Sigmoid colon (tissue), 4 donors: ENCODE data around the gene PPOX.

ENCODE experiments used
- EP300 ChIP-seq, 4 donors: sonication (generic); formaldehyde crosslinking; IDR thresholded peaks; one replicate each; pipeline ENCODE4 v1.6.1; 2017; ENCODE audit warnings: antibody characterized with exemption in 4 of 4
- POLR2A ChIP-seq, 2 donors: fragments of 450-650 bp; IDR thresholded peaks; one replicate each; pipeline ENCODE4 v1.6.1; 2016; ENCODE audit warnings: antibody characterized with exemption in 2 of 2, mild to moderate bottlenecking in 2 of 2, moderate library complexity in 2 of 2
- POLR2AphosphoS5 ChIP-seq, 4 donors: sonication (generic); formaldehyde crosslinking; IDR thresholded peaks; one replicate each; pipeline ENCODE4 v1.6.1; 2017; ENCODE audit warnings: antibody characterized with exemption in 4 of 4
- TF ChIP-seq, protein P1 (sequence below), 4 experiments: fragments of 450-650 bp in 3 of 4; fragments of 200-600 bp in 1 of 4; IDR thresholded peaks; one replicate each; pipeline ENCODE4 v1.5.1; 2016 to 2019; ENCODE audit warnings: antibody characterized with exemption in 4 of 4, mild to moderate bottlenecking in 3 of 4, moderate library complexity in 2 of 4

DNA sequence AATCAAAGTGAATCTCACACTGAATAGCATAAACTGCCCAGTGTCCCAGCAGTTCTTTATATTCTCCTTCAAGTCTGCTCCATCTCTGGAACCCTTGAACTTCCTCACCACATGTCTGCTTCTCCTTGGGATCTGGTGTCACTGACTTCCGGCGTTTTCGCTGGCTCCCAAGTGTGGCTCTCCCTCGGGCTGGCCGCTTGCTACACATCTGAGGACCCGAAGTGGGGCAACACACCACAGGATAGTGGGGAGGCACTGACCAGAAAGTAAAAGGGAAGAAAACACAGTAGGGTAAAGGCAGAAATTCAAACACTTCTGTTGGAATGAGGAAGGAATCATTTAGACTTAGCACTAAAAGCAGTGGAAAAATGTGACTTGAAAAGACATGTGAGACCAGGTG is 43.3 kb upstream of the PPOX start:
- TF ChIP-seq, protein P1, sequence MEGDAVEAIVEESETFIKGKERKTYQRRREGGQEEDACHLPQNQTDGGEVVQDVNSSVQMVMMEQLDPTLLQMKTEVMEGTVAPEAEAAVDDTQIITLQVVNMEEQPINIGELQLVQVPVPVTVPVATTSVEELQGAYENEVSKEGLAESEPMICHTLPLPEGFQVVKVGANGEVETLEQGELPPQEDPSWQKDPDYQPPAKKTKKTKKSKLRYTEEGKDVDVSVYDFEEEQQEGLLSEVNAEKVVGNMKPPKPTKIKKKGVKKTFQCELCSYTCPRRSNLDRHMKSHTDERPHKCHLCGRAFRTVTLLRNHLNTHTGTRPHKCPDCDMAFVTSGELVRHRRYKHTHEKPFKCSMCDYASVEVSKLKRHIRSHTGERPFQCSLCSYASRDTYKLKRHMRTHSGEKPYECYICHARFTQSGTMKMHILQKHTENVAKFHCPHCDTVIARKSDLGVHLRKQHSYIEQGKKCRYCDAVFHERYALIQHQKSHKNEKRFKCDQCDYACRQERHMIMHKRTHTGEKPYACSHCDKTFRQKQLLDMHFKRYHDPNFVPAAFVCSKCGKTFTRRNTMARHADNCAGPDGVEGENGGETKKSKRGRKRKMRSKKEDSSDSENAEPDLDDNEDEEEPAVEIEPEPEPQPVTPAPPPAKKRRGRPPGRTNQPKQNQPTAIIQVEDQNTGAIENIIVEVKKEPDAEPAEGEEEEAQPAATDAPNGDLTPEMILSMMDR (IDR thresholded peaks at IDR 0.05): no peak
- TF ChIP-seq POLR2A (IDR thresholded peaks at IDR 0.05) (no peak), POLR2AphosphoS5 (IDR thresholded peaks at IDR 0.05) (no peak), EP300 (IDR thresholded peaks at IDR 0.05) (no peak)
